Measurements from ENCODE around the gene MEAF6. TPM values are rescaled to one million over a fixed set of nuclear protein-coding genes. Genes with fewer than 3 reads are reported as not detected.
A peak's percentile ranks its signal among the peaks of the same experiment; 100 is the strongest.

Gene MEAF6
- total and polyA plus RNA-seq, 2 experiments from 2014 or later, result 60.1 to 64.5 TPM

- no peak for TF ChIP-seq CTCF (conservative IDR thresholded peaks at IDR 0.05; ENCODE audit: low read depth in 2 of 2)
- TF ChIP-seq JUNB (IDR thresholded peaks at IDR 0.05; ENCODE audit: unreplicated experiment), result no peak
- TF ChIP-seq ZNF331 (CRISPR knock-in tag; IDR thresholded peaks at IDR 0.05; ENCODE audit: low read depth), result no peak
- TF ChIP-seq CREB1 (CRISPR knock-in tag; IDR thresholded peaks at IDR 0.05; ENCODE audit: low read depth), result no peak
Observed at GRCh38 chr1:37449936-37450335, 64.6 kb downstream of the MEAF6 start (continued).

GRCh38 chr1:37448691-37449417 is 65.7 kb downstream of the MEAF6 start:
- peak overlapping the region; percentile 20; the same call in 1 of the 2 replicates for H3K4me2 ChIP-seq
- Mint-ChIP-seq H3K36me3 (ENCODE audit: low read depth) (no peaks in the 10 kb centered on the region; the same call in 2 of the 3 replicates), H3K27ac (no peak overlapping the region), H3K4me1 (peaks cover 44% of the 10 kb centered on the region), H3K9me3 (no peaks in the 10 kb centered on the region), H3K4me3 (no peak overlapping the region; the same call in 2 of the 3 replicates), H3K27me3 (ENCODE audit: insufficient read depth, low read depth, poor library complexity) (peaks cover 11% of the 10 kb centered on the region)
- TF ChIP-seq REST (IDR thresholded peaks at IDR 0.05; ENCODE audit: unreplicated experiment) (no peak), STAT1 (IDR thresholded peaks at IDR 0.05; ENCODE audit: unreplicated experiment) (no peak), NANOG (IDR thresholded peaks at IDR 0.05; ENCODE audit: borderline replicate concordance) (no peak), CREB1 (CRISPR knock-in tag; IDR thresholded peaks at IDR 0.05; ENCODE audit: low read depth) (no peak), EZH2 (IDR thresholded peaks at IDR 0.05; ENCODE audit: low read depth, unreplicated experiment) (no peak), EZH2phosphoT487 (IDR thresholded peaks at IDR 0.05; ENCODE audit: unreplicated experiment) (no peak)
- no peak overlapping the region for H3K4me3 ChIP-seq
- H2AFZ ChIP-seq, result peak overlapping the region; percentile 52; the same call in 1 of the 2 replicates
- no peak overlapping the region for H3K27ac ChIP-seq (ENCODE audit: low read depth)
- no peaks in the 10 kb centered on the region for H4K20me1 ChIP-seq (replicated peaks; ENCODE audit: insufficient read depth)
- H3F3A ChIP-seq (replicated peaks; ENCODE audit: low read depth), result no peaks in the 10 kb centered on the region
- peaks cover 39% of the 10 kb centered on the region for H3K4me1 ChIP-seq (ENCODE audit: insufficient read depth)
- no peaks in the 10 kb centered on the region for H3K79me2 ChIP-seq (replicated peaks; ENCODE audit: insufficient read depth)
- H3K9me2 ChIP-seq (ENCODE audit: insufficient read depth), result no peaks in the 10 kb centered on the region
- H3K36me3 ChIP-seq (ENCODE audit: insufficient read depth), result no peaks in the 10 kb centered on the region
- no peaks in the 10 kb centered on the region for H3K27me3 ChIP-seq (ENCODE audit: insufficient read depth)
- no peak; the same call in 2 of the 3 replicates for ATAC-seq
- no peak for DNase-seq (ENCODE audit: low spot score)
